ENCODE measurements around the gene ANKHD1.

DNA sequence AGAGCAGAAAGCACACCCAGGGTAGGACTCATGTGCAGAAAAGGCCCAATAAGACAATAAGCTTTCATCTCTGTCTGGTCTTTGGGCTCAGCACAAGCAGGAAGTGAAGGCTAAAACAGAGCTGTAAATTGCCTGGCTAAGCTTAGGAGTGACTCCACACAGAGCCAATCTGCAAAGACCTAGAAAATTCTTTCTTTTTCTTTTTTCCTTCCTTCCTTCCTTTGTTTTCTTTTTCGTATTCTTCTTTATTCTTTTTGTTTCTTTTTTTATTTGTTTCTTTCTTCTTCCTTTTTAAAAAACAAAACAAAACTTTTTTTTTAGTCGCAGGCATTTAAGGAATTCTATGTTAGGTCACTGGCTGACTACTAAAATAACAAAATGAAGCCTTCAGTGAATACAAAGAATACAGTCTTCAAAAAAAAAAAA lies 175.2 kb downstream of the ANKHD1 start:
- no peak for TF ChIP-seq EZH2 (IDR thresholded peaks at IDR 0.05)
- TF ChIP-seq POLR2AphosphoS5 (IDR thresholded peaks at IDR 0.05; ENCODE audit: borderline replicate concordance, low read depth, low read length): no peak

Data from SK-N-MC (cell line).